ENCODE measurements around the gene UNC13B.

Gene UNC13B

GRCh38 chr9:35267710-35268109 is 105.9 kb downstream of the UNC13B start:
- TF ChIP-seq YY1 (IDR thresholded peaks at IDR 0.05; ENCODE audit: insufficient read depth, insufficient read length): no peak
- no peak for TF ChIP-seq ZNF274 (IDR thresholded peaks at IDR 0.05; ENCODE audit: low read depth, low read length)
- TF ChIP-seq SUZ12 (IDR thresholded peaks at IDR 0.05; ENCODE audit: extremely low read depth, insufficient read depth, insufficient read length): no peak
- Histone ChIP-seq H3K27me3 (ENCODE audit: insufficient read depth, insufficient read length) (no peaks in the 10 kb centered on the region), H3K36me3 (ENCODE audit: insufficient read depth, insufficient read length, low read length) (no peaks in the 10 kb centered on the region), H3K4me3 (ENCODE audit: insufficient read length, low read depth) (no peak overlapping the region), H3K4me1 (ENCODE audit: insufficient read depth, insufficient read length) (no peaks in the 10 kb centered on the region), H3K9me3 (ENCODE audit: insufficient read depth, low read length) (no peaks in the 10 kb centered on the region), H3K9ac (ENCODE audit: insufficient read length, low read depth) (no peak overlapping the region)
- DNase-seq (ENCODE audit: low read depth, low spot score): no peak

GRCh38 chr9:35269919-35270318 is 108.1 kb downstream of the UNC13B start:
- H3K4me3 ChIP-seq (ENCODE audit: insufficient read length, low read depth): no peak overlapping the region

GRCh38 chr9:35271637-35272036 is 109.8 kb downstream of the UNC13B start:
- TF ChIP-seq YY1 (IDR thresholded peaks at IDR 0.05; ENCODE audit: insufficient read depth, insufficient read length) (no peak), SUZ12 (IDR thresholded peaks at IDR 0.05; ENCODE audit: extremely low read depth, insufficient read depth, insufficient read length) (no peak), ZNF274 (IDR thresholded peaks at IDR 0.05; ENCODE audit: low read depth, low read length) (no peak)

More at GRCh38 chr9:35269919-35270318, 108.1 kb downstream of the UNC13B start:
- no peak for TF ChIP-seq SUZ12 (IDR thresholded peaks at IDR 0.05; ENCODE audit: extremely low read depth, insufficient read depth, insufficient read length)
- TF ChIP-seq ZNF274 (IDR thresholded peaks at IDR 0.05; ENCODE audit: low read depth, low read length): no peak
- no peak for TF ChIP-seq YY1 (IDR thresholded peaks at IDR 0.05; ENCODE audit: insufficient read depth, insufficient read length)
- Histone ChIP-seq H3K4me1 (ENCODE audit: insufficient read depth, insufficient read length) (no peaks in the 10 kb centered on the region), H3K36me3 (ENCODE audit: insufficient read depth, insufficient read length, low read length) (no peaks in the 10 kb centered on the region), H3K27me3 (ENCODE audit: insufficient read depth, insufficient read length) (no peaks in the 10 kb centered on the region), H3K9ac (ENCODE audit: insufficient read length, low read depth) (no peak overlapping the region), H3K9me3 (ENCODE audit: insufficient read depth, low read length) (no peaks in the 10 kb centered on the region)
- no peak for DNase-seq (ENCODE audit: low read depth, low spot score)

GRCh38 chr9:35272989-35273388 is 111.2 kb downstream of the UNC13B start:
- no peaks in the 10 kb centered on the region for H3K4me1 ChIP-seq (ENCODE audit: insufficient read depth, insufficient read length)
- H3K4me3 ChIP-seq (ENCODE audit: insufficient read length, low read depth): no peak overlapping the region
- no peak overlapping the region for H3K9ac ChIP-seq (ENCODE audit: insufficient read length, low read depth)
- TF ChIP-seq SUZ12 (IDR thresholded peaks at IDR 0.05; ENCODE audit: extremely low read depth, insufficient read depth, insufficient read length) (no peak), ZNF274 (IDR thresholded peaks at IDR 0.05; ENCODE audit: low read depth, low read length) (no peak), YY1 (IDR thresholded peaks at IDR 0.05; ENCODE audit: insufficient read depth, insufficient read length) (no peak)
- no peaks in the 10 kb centered on the region for H3K27me3 ChIP-seq (ENCODE audit: insufficient read depth, insufficient read length)
- no peaks in the 10 kb centered on the region for H3K36me3 ChIP-seq (ENCODE audit: insufficient read depth, insufficient read length, low read length)
- H3K9me3 ChIP-seq (ENCODE audit: insufficient read depth, low read length): no peaks in the 10 kb centered on the region
- DNase-seq (ENCODE audit: low read depth, low spot score): no peak

More at GRCh38 chr9:35271637-35272036, 109.8 kb downstream of the UNC13B start:
- Histone ChIP-seq H3K9me3 (ENCODE audit: insufficient read depth, low read length) (no peaks in the 10 kb centered on the region), H3K4me3 (ENCODE audit: insufficient read length, low read depth) (no peak overlapping the region), H3K27me3 (ENCODE audit: insufficient read depth, insufficient read length) (no peaks in the 10 kb centered on the region), H3K4me1 (ENCODE audit: insufficient read depth, insufficient read length) (no peaks in the 10 kb centered on the region), H3K9ac (ENCODE audit: insufficient read length, low read depth) (no peak overlapping the region), H3K36me3 (ENCODE audit: insufficient read depth, insufficient read length, low read length) (no peaks in the 10 kb centered on the region)
- no peak for DNase-seq (ENCODE audit: low read depth, low spot score)

- no peaks in the 10 kb centered on the region for H3K27me3 ChIP-seq (ENCODE audit: insufficient read depth, insufficient read length)
- no peaks in the 10 kb centered on the region for H3K4me1 ChIP-seq (ENCODE audit: insufficient read depth, insufficient read length)
- no peak overlapping the region for H3K9ac ChIP-seq (ENCODE audit: insufficient read length, low read depth)
- H3K9me3 ChIP-seq (ENCODE audit: insufficient read depth, low read length): no peaks in the 10 kb centered on the region
- TF ChIP-seq SUZ12 (IDR thresholded peaks at IDR 0.05; ENCODE audit: extremely low read depth, insufficient read depth, insufficient read length): no peak
- TF ChIP-seq YY1 (IDR thresholded peaks at IDR 0.05; ENCODE audit: insufficient read depth, insufficient read length): no peak
- TF ChIP-seq ZNF274 (IDR thresholded peaks at IDR 0.05; ENCODE audit: low read depth, low read length): no peak
- DNase-seq (ENCODE audit: low read depth, low spot score): no peak
- H3K4me3 ChIP-seq (ENCODE audit: insufficient read length, low read depth): no peak overlapping the region
- no peaks in the 10 kb centered on the region for H3K36me3 ChIP-seq (ENCODE audit: insufficient read depth, insufficient read length, low read length)
These were observed 111.8 kb downstream of the UNC13B start for GRCh38 chr9:35273591-35273990.

GRCh38 chr9:35274993-35275392 is 113.2 kb downstream of the UNC13B start:
- no peak for DNase-seq (ENCODE audit: low read depth, low spot score)
- Histone ChIP-seq H3K4me1 (ENCODE audit: insufficient read depth, insufficient read length) (no peaks in the 10 kb centered on the region), H3K9me3 (ENCODE audit: insufficient read depth, low read length) (no peaks in the 10 kb centered on the region), H3K27me3 (ENCODE audit: insufficient read depth, insufficient read length) (no peaks in the 10 kb centered on the region), H3K36me3 (ENCODE audit: insufficient read depth, insufficient read length, low read length) (no peaks in the 10 kb centered on the region), H3K9ac (ENCODE audit: insufficient read length, low read depth) (no peak overlapping the region), H3K4me3 (ENCODE audit: insufficient read length, low read depth) (no peak overlapping the region)
- no peak for TF ChIP-seq ZNF274 (IDR thresholded peaks at IDR 0.05; ENCODE audit: low read depth, low read length)
- TF ChIP-seq SUZ12 (IDR thresholded peaks at IDR 0.05; ENCODE audit: extremely low read depth, insufficient read depth, insufficient read length): no peak
- no peak for TF ChIP-seq YY1 (IDR thresholded peaks at IDR 0.05; ENCODE audit: insufficient read depth, insufficient read length)

- TF ChIP-seq YY1 (IDR thresholded peaks at IDR 0.05; ENCODE audit: insufficient read depth, insufficient read length) (no peak), SUZ12 (IDR thresholded peaks at IDR 0.05; ENCODE audit: extremely low read depth, insufficient read depth, insufficient read length) (no peak), ZNF274 (IDR thresholded peaks at IDR 0.05; ENCODE audit: low read depth, low read length) (no peak)
- Histone ChIP-seq H3K9ac (ENCODE audit: insufficient read length, low read depth) (no peak overlapping the region), H3K4me3 (ENCODE audit: insufficient read length, low read depth) (no peak overlapping the region), H3K9me3 (ENCODE audit: insufficient read depth, low read length) (no peaks in the 10 kb centered on the region), H3K4me1 (ENCODE audit: insufficient read depth, insufficient read length) (no peaks in the 10 kb centered on the region), H3K36me3 (ENCODE audit: insufficient read depth, insufficient read length, low read length) (no peaks in the 10 kb centered on the region), H3K27me3 (ENCODE audit: insufficient read depth, insufficient read length) (no peaks in the 10 kb centered on the region)
- DNase-seq (ENCODE audit: low read depth, low spot score): no peak
These were observed 115.3 kb downstream of the UNC13B start for GRCh38 chr9:35277171-35277520.
